Omental fat pad (tissue), 4 donors: ENCODE data around the gene DVL1. TPM values are rescaled to one million over a fixed set of nuclear protein-coding genes. Genes with fewer than 3 reads are reported as not detected.
"Not testable (repeated sequence)": the region's sequence is repeated elsewhere in the genome, so short reads cannot be mapped to it uniquely, and the experiment has no call there.

ENCODE experiments used
- ATAC-seq: fragments of 150-250 bp; one replicate; pipeline ENCODE4 v1.9.1; 2016; ENCODE audit warnings: mild to moderate bottlenecking, moderate library complexity; ENCODE audit not compliant: low FRiP score
- DNase-seq: peaks from one replicate; pipeline ENCODE4 v3.0.0-alpha.2; 2019; ENCODE audit warnings: low spot score
- CTCF ChIP-seq, 3 donors: fragments of 450-650 bp; IDR thresholded peaks; one replicate each; pipeline ENCODE4 v1.5.1; 2016 to 2017; ENCODE audit warnings: antibody characterized with exemption in 3 of 3, mild to moderate bottlenecking in 3 of 3, moderate library complexity in 2 of 3
- total RNA-seq, 4 donors: library from RNA; depleted of rRNA; stranded (reverse); fragments of >200 nt; gene quantifications; one replicate each; pipeline ENCODE4 v1.1.0, GENCODE V29; 2016

Gene DVL1
- total RNA-seq, 4 donors from 2014 or later, result 56.6 to 65.0 (median 61.8) TPM

DNA sequence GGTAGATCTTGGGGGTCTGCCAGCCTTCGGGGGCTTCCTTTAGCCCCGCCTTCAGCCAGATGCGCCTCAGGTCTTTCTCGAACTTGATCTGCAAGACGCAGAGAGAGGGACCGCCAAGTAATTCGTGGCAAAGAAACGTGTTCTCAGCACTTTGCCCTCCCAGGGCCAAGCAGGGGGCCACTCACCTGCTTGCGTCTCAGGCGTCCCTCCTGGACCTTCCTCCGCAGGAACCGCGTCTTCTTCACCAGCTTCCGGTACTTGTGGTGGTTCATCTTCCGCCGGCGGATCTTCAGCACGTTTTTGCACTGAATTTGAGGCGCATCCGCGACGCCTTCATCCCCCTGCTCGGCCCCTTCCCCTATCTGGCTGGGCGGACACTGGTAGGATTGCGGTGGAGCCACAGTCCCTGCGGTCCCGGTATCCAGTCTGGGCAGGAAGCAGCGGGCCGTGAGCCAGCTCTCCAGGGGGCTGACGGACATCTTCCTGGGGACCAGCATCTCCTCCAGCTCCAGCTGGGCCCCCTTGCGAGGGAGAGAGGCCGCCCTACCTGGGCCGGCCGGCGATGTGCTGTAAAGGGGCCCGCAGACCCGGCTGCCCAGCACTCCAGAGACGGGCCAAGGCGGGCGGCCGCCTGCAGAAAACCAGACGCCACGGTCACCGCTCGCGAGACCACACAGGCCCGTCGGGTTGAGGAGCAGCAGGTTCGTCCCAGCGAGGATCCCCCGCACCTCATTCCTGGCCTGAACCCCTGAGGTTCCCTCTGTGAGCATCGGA lies 24.8 kb upstream of the DVL1 start:
- DNase-seq (no peak), ATAC-seq (no peak)
- TF ChIP-seq CTCF (IDR thresholded peaks at IDR 0.05), result no peak

DNA sequence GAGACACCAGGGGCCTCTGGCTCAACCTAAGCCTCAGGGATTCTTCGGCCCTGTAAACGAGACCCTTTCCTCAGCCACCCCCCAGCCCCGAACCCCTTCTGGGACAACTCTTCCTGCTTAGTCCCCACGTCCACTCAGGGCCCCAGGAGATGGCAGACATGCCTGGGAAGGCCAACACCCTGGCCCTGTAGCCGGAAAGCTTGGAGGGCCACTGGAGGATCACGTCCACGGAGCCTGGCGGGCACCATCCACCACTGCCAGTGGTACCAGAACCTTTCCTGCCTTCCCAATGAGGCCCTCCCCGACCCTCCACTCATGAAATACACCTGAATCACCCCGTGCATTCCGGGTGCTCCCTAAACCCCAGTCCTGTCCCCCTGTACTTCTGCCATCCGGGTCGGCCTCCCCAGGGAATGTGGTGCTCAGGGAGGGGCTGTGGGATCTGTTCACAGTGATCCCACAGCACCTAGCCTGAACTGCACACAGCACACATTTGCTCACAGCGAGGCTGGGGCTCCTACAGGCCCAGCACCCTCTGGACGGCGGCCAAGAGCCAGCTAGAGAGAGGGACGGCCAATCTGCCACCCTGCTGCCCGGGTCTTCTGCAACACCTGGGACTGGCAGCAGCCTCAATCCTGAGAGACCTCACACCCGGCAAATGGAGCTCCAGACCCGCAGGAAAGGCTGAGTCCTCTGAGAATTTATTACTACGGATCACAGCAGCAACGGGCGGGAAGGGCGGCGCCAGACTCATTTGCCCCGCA lies 24.0 kb upstream of the DVL1 start:
- TF ChIP-seq CTCF (IDR thresholded peaks at IDR 0.05), result no peak

GRCh38 chr1:1371746-1372711 lies 22.8 kb upstream of the DVL1 start:
- TF ChIP-seq CTCF (IDR thresholded peaks at IDR 0.05), result peak in 2 of 3 donors; percentile 11 to 64
- ATAC-seq, result no peak

More for the DNA sequence above, 24.0 kb upstream of the DVL1 start:
- DNase-seq (no peak), ATAC-seq (no peak)

GRCh38 chr1:1371364-1371745 lies 22.1 kb upstream of the DVL1 start:
- DNase-seq (no peak), ATAC-seq (no peak)
- TF ChIP-seq CTCF (IDR thresholded peaks at IDR 0.05), result no peak

More at GRCh38 chr1:1371746-1372711, 22.8 kb upstream of the DVL1 start:
- peak; percentile 74 for DNase-seq

- no peak for TF ChIP-seq CTCF (IDR thresholded peaks at IDR 0.05)
- ATAC-seq (no peak), DNase-seq (no peak)
These were observed 21.6 kb upstream of the DVL1 start for GRCh38 chr1:1370771-1371300.

DNA sequence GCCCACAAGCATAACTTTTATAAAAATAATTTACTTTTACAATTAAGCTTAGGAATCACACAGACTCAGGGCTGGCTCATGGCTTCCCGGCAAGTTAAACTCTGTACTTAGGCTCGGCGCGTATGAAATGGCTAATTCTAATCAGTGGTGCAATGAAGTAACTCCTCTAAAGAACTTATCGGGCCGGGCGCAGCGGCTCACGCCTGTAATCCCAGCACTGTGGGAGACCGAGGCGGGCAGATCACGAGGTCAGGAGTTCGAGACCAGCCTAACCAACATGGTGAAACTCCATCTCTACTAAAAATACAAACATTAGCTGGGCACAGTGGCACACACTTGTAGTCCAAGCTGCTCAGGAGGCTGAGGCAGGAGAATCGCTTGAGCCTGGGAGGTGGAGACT lies 20.9 kb upstream of the DVL1 start:
- DNase-seq, result not testable (repeated sequence)

More for the DNA sequence above, 20.9 kb upstream of the DVL1 start:
- not testable (repeated sequence) for ATAC-seq
